K562 (cell line): ENCODE data around the gene GABRQ. TPM values are rescaled to one million over a fixed set of nuclear protein-coding genes. Genes with fewer than 3 reads are reported as not detected.

Source experiments
- ATF7 ChIP-seq: fragments of 450-650 bp; IDR thresholded peaks from 2 replicates; pipeline ENCODE4 v1.7.1; 2014; ENCODE audit warnings: mild to moderate bottlenecking, moderate library complexity
- CBX2 ChIP-seq: fragments of 200-600 bp; sonication (generic); IDR thresholded peaks from one replicate; pipeline ENCODE4 v1.6.1; 2012; ENCODE audit warnings: mild to moderate bottlenecking, low read length, inconsistent platforms; ENCODE audit not compliant: insufficient read depth, poor library complexity, severe bottlenecking
- CTCF ChIP-seq, 3 experiments: IDR thresholded peaks in 2 of 3; conservative IDR thresholded peaks in 1 of 3; 2 replicates each; pipeline ENCODE4 v1.5.1; 2011 to 2012; ENCODE audit warnings: low read length in 3 of 3, mild to moderate bottlenecking in 3 of 3, control low read depth in 2 of 3, improper control_type of control experiment in 1 of 3, inconsistent platforms in 1 of 3, low read depth in 1 of 3, mixed read lengths in 1 of 3, moderate library complexity in 1 of 3; ENCODE audit not compliant: insufficient read depth in 2 of 3
- DEAF1 ChIP-seq: fragments of 450-650 bp; formaldehyde crosslinking; IDR thresholded peaks from 2 replicates; pipeline ENCODE4 v1.4.0; 2020; ENCODE audit warnings: mild to moderate bottlenecking, moderate library complexity
- ELK1 ChIP-seq: sonication (generic); formaldehyde crosslinking; IDR thresholded peaks from 2 replicates; pipeline ENCODE4 v1.8.1; 2022; ENCODE audit warnings: missing genetic modification reagents
- MEF2D ChIP-seq: conservative IDR thresholded peaks from 2 replicates; pipeline ENCODE4 v1.6.1; 2016; ENCODE audit warnings: low read depth, missing genetic modification characterization, missing compliant biosample characterization
- MLX ChIP-seq, 2 experiments: fragments of 450-650 bp in 1 of 2; sonication (generic) in 1 of 2; formaldehyde crosslinking; conservative IDR thresholded peaks; 2 replicates each; pipeline versions ENCODE4 v1.4.0 to v1.8.1; 2020 to 2022; ENCODE audit warnings: mild to moderate bottlenecking in 1 of 2, missing genetic modification reagents in 1 of 2
- NEUROD1 ChIP-seq: fragments of 150-350 bp; IDR thresholded peaks from 2 replicates; pipeline ENCODE4 v1.6.1; 2014; ENCODE audit warnings: borderline replicate concordance, low read length, low read depth; ENCODE audit not compliant: partially characterized antibody
- SIRT6 ChIP-seq: IDR thresholded peaks from one replicate; pipeline ENCODE4 v1.6.1; 2012; ENCODE audit warnings: low read depth, mild to moderate bottlenecking, control low read depth, inconsistent platforms, low read length, moderate library complexity
- SRF ChIP-seq, 2 experiments: fragments of 250-450, 450-650 bp in 1 of 2; sonication (Bioruptor Pico) in 1 of 2; sonication (generic) in 1 of 2; formaldehyde crosslinking; IDR thresholded peaks; 2 replicates each; pipeline versions ENCODE4 v1.5.0 to v1.5.1; 2020 to 2022; ENCODE audit warnings: mild to moderate bottlenecking in 1 of 2, missing genetic modification reagents in 1 of 2
- STAG1 ChIP-seq: sonication (generic); formaldehyde crosslinking; IDR thresholded peaks from 2 replicates; pipeline ENCODE4 v1.5.0; 2020; ENCODE audit warnings: missing genetic modification reagents, borderline replicate concordance
- ZC3H11A ChIP-seq: IDR thresholded peaks from 2 replicates; pipeline ENCODE4 v1.6.1; 2012; ENCODE audit warnings: low read depth, low read length, improper control_type of control experiment
- ZNF324 ChIP-seq: fragments of 250-450 bp; sonication (Bioruptor Pico); IDR thresholded peaks from 2 replicates; pipeline ENCODE4 v1.4.0; 2020; ENCODE audit warnings: mild to moderate bottlenecking
- polyA plus RNA-seq, 8 experiments: library from polyadenylated mRNA; depleted of rRNA in 4 of 8; stranded (reverse) in 5 of 8; unstranded in 3 of 8; fragments of >200 nt; fragmentation: Nextera tagmentation in 2 of 8; fragmentation: Illumina TruSeq in 1 of 8; extraction: Ambion mirVana in 2 of 8; extraction: Trizol in 1 of 8; gene quantifications; 2 replicates each; pipeline versions ENCODE4 v1.2.1 to v1.2.3, GENCODE V29; 2011 to 2014; ENCODE audit warnings: inconsistent platforms in 1 of 8, missing spikeins in 1 of 8
- total RNA-seq, 7 experiments: library from RNA; depleted of rRNA in 6 of 7; stranded (reverse); fragments of >200 nt in 6 of 7; fragmentation: Illumina TruSeq in 2 of 7; extraction: Trizol in 2 of 7; gene quantifications; 2 replicates each; pipeline versions ENCODE4 v1.2.1 to v1.2.3, GENCODE V29; 2011 to 2021; ENCODE audit warnings: low replicate concordance in 1 of 7

GABRQ gene
- total and polyA plus RNA-seq, 9 of the 15 experiments (the other 6 are each of a cell fraction or from before 2014, with no cell fraction given) = 0.25 to 3.2 (median 1.8) TPM

- no peak for TF ChIP-seq MLX (CRISPR knock-in tag; conservative IDR thresholded peaks at IDR 0.05)
- TF ChIP-seq ZC3H11A = no peak
- TF ChIP-seq STAG1 (CRISPR knock-in tag) = no peak
- TF ChIP-seq DEAF1 = 0 out of 2 replicates have a peak, but pooled peaks have one; percentile 46
- TF ChIP-seq NEUROD1 = no peak
- no peak for TF ChIP-seq ATF7
- TF ChIP-seq SIRT6 = no peak
- TF ChIP-seq CBX2 = no peak
- peak; percentile 61 to 75 (median 72) for TF ChIP-seq CTCF (IDR thresholded peaks at IDR 0.05 in 2 of 3, conservative IDR thresholded peaks at IDR 0.05 in 1 of 3; ENCODE audit: insufficient read depth in 2 of 3, low read depth in 1 of 3, low read length in 3 of 3)
- no peak for TF ChIP-seq ELK1 (CRISPR knock-in tag)
- TF ChIP-seq SRF (CRISPR knock-in tag; IDR thresholded peaks at IDR 0.05) = no peak
- no peak for TF ChIP-seq ZNF324 (CRISPR knock-in tag)
- no peak for TF ChIP-seq MEF2D (tag)
Measured at GRCh38 chrX:152632445-152633097, 5.1 kb upstream of the GABRQ start (continued).
